ENCODE measurements around the gene ABCA13.

ABCA13 gene

GRCh38 chr7:48428091-48428684, 256.9 kb downstream of the ABCA13 start:
- DNase-seq (ENCODE audit: low read depth in 2 of 2) = no peak

DNA sequence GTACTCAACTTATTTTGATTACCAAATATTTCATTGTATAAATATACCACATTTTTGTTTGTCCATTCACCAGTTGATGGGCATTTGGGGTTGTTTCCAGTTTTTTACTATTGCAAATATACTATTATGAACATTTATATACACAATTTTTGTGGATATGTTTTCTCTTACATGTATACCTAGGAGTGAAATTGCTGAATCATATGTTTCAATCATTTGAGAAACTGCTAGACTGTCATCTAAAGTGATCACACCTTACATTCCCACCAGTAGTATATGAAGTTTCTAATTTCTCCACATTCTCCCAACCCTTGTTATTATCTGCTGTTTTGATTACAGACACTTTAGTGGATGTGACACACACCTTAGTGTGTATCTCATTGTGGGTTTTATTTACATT, 257.9 kb downstream of the ABCA13 start:
- no peak for DNase-seq (ENCODE audit: low read depth in 2 of 2)

- no peak for DNase-seq (ENCODE audit: low read depth in 2 of 2)
Observed at GRCh38 chr7:48438206-48438605, 266.9 kb downstream of the ABCA13 start.

- DNase-seq (ENCODE audit: low read depth in 2 of 2) = no peak
Observed at GRCh38 chr7:48441848-48442492, 270.7 kb downstream of the ABCA13 start.

- DNase-seq (ENCODE audit: low read depth in 2 of 2) = no peak
Observed at GRCh38 chr7:48443051-48443450, 271.8 kb downstream of the ABCA13 start.

DNA sequence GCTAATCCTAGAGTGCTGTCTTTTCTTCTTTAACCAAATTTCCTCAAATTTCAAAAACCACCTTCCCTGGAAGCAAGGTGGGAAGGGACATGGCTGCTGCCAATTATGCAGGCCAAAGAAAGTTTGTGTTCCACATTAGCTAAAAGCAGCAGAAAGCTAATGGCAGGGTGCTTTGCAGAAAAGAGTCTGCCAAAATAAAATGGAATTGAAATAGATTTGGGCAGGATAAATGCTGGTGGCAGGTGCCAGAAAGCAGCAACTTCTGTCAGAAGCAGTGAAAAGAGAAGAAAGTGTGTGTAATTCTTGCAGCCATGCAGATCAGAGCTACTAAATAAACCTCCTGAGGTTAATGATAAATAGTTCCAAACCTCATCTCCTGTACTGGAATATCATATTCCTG, 275.5 kb downstream of the ABCA13 start:
- no peak for DNase-seq (ENCODE audit: low read depth in 2 of 2)

- no peak for DNase-seq (ENCODE audit: low read depth in 2 of 2)
Observed at GRCh38 chr7:48452218-48452617, 281.0 kb downstream of the ABCA13 start.

- no peak for DNase-seq (ENCODE audit: low read depth in 2 of 2)
Observed at GRCh38 chr7:48454750-48455192, 283.5 kb downstream of the ABCA13 start.

DNA sequence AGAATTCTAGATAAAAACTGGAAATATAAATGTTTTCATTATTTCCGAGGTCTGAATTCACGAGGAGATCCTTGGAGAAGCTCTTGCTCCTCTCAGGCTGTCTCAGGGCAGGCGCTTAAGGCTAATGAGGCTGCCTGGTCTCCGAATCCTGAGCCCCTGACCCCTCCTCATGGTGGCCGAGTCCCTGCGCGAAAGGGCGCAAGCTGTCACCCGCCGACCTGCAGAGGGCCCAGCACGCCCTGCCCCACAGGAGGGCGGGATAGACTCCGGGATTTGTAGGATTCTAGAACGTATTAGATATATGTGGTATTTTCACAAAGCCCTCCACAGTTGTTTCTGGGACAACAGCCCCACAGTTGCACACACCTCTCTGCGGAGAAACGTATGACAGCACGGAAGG, 284.1 kb downstream of the ABCA13 start:
- DNase-seq (ENCODE audit: low read depth in 2 of 2) = no peak

DNA sequence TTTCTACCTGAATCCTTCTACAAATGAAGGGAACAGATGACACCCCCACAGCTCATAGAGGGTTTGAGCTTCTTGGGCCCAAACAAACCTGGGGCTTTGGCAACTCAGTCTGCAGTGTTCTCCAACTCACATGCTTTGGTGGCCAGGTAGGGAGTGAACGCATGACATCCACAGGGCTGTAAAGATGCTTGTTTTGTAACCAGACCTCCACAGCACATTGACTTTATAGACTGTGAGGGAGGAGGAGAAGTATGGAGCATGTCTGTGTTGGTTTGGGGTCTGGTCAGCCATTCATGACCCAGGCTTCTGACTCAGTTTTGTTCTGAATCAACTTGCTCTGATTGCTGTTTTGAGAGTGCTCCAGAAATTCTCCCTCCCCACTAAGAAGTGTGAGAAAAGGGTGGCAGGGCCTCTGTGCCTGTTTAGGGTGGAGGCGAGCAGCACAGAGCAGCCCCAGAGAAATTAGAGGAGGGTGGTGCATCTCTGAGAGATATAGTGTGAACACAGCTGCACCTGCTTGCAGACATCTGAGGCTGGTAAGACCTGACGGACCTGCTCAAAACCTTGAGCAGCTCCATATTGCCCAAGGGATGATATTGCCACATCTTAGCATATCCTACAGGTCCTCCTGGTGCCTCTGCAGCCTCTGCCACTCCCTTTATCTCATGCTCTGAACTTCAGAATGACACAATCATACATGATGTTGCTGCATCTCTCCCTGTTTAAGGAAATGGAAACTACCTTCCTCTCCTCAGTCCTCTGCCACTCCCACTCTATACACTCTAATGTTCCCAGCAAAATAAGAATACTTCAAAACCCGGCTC, 287.7 kb downstream of the ABCA13 start:
- DNase-seq (ENCODE audit: low read depth in 2 of 2) = no peak

DNA sequence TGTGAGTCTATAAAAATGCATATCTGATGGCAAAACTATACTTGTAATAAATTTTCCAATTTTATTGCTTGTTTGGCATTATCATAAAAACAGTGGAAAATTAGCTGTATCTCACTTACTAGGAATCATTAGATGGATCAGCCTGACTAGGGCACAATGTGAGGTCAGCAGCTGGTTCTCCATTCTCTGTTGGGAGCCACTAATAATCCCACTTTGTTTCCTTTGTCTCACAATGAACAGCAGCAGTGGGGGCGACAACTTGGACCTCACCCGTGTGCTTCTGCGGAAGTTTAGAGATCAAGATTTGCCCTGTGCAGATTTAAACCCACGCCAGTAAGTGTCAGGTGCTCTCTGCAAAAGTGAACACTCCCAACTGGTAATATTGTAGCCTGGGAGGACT, 295.5 kb downstream of the ABCA13 start:
- no peak for DNase-seq (ENCODE audit: low read depth in 2 of 2)

- DNase-seq (ENCODE audit: low read depth in 2 of 2) = no peak
Observed at GRCh38 chr7:48471196-48471595, 299.9 kb downstream of the ABCA13 start.

GRCh38 chr7:48472640-48473039, 301.4 kb downstream of the ABCA13 start:
- DNase-seq (ENCODE audit: low read depth in 2 of 2) = no peak

GRCh38 chr7:48473205-48473865, 302.1 kb downstream of the ABCA13 start:
- no peak for DNase-seq (ENCODE audit: low read depth in 2 of 2)

DNA sequence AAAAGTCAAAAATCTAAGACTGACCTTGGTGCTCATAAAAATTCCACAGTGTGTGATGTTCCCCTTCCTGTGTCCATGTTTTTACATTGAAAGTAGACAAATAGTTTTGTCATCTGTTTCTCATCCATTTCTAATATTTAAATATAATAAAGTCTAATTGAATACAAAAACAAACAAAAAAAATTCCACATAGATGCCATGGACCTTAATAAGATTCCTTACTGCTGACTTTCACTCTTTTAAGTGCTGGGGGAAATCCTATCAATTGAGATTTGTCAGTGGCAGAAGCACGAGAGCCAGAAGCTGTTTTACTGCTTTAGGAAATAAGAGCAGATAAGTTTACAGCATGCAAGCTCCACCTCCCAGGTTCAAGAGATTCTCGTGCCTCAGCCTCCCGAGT, 310.0 kb downstream of the ABCA13 start:
- DNase-seq (ENCODE audit: low read depth in 2 of 2) = no peak

- no peak for DNase-seq (ENCODE audit: low read depth in 2 of 2)
Observed at GRCh38 chr7:48497521-48497920, 326.3 kb downstream of the ABCA13 start.

- no peak for DNase-seq (ENCODE audit: low read depth in 2 of 2)
Observed at GRCh38 chr7:48502021-48502420, 330.8 kb downstream of the ABCA13 start.

DNA sequence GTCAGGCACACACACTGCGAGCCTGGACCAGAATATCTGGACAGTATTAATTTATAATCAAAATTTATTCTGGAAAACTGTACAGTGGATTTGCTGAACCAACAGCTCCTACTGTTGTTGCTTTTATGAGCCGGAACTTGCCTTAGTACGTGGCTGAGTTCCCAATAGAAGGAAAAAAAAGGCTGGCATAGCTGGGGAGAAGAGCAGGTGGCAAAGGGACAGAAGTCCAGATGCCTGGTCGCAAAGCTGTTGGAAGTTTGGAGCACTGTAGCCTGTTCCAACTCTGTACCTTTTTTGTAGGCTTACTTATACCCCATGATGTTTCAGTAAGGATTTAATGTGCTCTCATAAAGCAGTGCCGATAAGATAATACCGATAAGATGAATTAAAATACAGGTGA, 333.8 kb downstream of the ABCA13 start:
- no peak for DNase-seq (ENCODE audit: low read depth in 2 of 2)

DNA sequence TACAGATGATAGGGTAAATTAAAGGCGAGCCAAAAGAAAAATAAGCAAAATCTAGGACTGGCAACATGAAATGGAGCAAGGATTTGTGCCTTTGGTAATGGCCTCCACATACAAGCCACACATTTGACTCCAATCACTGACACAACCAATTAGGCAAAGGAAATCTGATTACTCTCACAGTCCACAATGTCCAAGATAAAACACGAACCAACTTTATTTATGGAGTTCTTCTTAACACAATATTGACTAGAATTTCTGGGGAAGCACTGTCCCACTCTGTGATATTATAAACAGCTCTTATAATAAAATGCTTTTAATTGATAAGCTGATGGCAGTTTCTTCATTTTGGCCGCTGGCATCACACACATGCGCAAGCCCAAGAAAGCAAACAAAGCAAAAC, 334.2 kb downstream of the ABCA13 start:
- no peak for DNase-seq (ENCODE audit: low read depth in 2 of 2)

- no peak for DNase-seq (ENCODE audit: low read depth in 2 of 2)
Observed at GRCh38 chr7:48506569-48506968, 335.3 kb downstream of the ABCA13 start.

DNA sequence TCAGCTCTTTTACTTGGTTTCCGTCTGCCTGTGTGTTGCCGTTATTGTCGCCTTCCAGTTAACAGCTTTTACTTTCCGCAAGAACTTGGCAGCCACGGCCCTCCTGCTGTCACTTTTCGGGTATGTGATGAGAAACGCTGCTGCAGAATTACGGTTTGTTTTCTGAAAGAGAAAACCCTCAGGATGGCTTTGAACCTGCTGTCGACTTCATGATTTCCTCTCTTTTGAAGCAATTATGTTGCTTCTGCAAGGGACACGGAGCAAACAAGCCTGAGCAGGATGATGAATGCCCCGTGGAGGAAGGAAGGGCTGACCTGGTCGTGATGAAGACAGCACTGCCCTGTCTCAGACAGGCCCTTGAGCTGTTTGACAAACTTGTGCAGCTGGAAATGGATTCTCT, 339.8 kb downstream of the ABCA13 start:
- DNase-seq (ENCODE audit: low read depth in 2 of 2) = no peak

DNA sequence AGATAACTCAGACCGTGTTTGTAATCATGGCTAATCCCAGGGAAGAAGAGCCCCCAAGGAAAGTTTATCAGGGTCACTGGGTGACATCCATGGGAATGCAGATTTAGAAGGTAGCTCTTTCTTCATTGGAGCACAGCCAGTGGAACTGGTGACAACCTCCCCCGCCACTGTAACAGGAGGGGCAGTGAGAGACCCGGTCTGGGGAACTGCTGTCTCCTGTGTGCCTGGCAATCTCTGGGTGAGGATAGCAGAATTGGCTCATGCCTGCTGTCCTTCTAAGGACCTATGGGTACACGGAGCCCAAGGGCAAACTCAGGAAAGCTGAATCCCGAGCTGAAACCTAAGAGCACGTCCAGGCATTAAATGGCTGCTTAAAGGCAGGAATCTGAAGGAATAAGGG, 341.6 kb downstream of the ABCA13 start:
- DNase-seq (ENCODE audit: low read depth in 2 of 2) = no peak

Measured in stimulated activated CD4-positive, alpha-beta T cell treated with anti-CD3 and anti-CD28 coated beads, Interleukin-15, amount 100 ng/mL, for 48 hours (primary cell).